GM19328 (cell line): ENCODE results near the gene BSDC1.

Experiments used
- ATAC-seq: cut with Tn5 transposase; IDR thresholded peaks from one replicate; pipeline ENCODE4 v1.9.1; 2021; ENCODE audit warnings: mild to moderate bottlenecking, moderate library complexity; ENCODE audit not compliant: unreplicated experiment

Gene BSDC1

GRCh38 chr1:32338637-32339145 lies 55.5 kb downstream of the BSDC1 start:
- ATAC-seq: no peak

DNA sequence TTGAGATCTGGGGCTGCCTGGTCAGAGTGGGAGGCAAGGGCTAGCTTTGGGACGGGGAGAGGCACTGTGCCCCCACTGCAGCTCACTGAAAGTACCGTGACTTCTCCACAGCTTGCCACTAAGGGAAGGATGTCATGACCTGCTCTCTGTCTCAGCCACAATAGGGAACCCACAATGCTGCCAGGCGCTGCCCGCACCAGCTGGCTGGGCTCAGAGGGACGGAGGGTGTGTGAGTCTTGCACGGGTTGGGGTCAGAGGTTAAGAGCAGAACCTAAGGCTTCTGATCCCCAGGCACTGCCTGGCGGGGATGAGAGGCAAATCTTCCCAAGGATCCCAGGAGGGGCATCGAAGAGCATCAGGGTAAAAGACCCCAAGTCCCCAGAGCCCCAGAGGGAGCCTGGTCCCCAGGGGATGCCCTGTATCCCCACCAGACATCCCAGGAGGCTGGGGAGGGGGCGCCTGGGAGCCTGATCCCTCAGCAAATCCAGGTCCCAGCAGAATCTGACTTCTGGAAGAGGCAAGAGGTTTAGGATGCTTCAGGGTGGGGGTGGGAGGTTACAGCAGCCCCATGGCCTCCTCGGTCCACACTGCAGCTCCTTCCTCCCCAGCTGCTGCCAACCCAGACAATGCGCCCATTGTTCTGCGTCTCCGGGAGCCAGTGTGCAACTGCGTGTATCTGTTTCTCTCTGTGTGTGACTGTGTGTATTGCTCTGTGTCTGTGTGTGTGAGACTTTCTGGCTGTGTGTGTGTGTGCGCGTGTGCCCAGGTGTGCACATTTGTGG lies 56.2 kb downstream of the BSDC1 start:
- ATAC-seq: no peak

DNA sequence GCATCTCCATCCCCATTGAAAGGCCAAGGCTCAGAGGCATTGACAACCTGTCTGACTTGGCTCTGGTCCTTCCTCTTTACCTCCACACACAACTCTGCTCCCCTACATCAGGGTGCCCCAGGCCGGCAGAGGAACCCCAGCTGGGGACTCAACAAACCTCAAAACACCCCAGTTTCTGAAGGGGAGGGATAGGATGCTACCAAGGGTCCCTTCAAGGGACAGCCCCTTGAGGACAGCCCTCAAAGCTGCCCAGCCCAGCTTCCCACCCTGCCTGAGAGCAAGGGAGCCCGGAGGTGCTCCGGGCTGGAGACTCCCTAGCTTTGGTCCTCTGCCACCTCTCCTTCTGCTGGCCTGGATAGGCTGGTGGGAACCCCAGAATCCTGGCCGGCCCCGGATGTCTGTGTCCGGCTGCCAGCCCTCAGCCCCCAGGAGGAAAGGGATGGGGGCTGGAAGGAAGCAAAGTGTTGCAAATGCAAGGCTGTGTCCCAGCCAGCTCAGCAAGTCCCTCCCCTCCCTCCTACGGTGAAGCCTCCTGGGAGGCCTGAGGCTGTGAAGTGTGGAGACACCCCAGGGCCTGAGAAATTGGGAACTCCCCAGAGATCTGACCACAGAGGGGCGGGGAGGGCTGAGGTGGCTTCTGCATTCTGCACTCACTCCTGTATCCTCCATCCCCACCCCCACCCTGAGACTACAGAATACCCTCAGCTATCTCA lies 57.1 kb downstream of the BSDC1 start:
- ATAC-seq: no peak

- ATAC-seq: no peak
Observed at GRCh38 chr1:32336591-32336932, 57.7 kb downstream of the BSDC1 start.

DNA sequence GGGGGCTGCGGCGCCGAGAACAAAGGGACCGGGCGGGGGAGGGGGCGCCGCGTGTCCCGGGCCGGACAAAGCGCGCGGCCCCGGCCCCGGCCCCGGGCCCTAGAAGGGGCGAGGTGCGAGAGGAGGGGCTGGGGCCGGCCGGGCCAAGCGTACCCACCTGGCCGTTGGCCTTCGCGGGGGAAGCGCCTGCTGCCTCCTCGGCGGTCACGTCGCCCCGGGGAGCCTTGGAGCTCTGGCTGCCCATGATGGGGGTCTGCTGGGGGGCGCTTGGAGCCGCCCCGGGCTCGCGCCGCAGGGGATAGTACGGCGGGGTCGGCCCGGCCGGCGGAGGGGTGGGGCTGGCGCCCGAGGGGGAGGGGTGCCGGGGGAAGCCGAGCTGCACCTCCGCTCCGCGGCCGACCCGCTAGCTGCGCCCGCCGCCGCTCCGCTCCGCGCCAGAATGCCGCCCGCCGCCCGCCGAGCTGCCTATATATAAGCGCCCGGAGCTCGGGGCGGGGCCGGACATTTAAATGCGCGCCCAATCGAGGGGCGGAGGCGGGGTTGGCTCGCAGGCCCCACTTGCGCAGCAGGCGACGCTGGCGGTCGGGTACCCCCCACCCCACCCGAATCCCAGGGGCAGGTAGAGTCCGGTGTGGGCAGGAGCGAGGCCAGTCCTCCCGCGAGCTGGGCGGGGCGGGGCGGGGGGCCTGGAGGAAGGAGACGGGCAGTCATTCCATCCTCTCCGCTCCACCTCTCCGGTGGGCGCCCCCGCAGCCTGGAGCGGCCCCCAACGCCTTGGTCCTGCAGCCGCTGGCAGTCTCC lies 58.3 kb downstream of the BSDC1 start, which contains the start of gene MARCKSL1:
TSS of gene MARCKSL1 (minus strand) at position 444 of the 801 bp plus-strand sequence. CDS start at position 244, 200 bp downstream.
- ATAC-seq: peak; percentile 51

DNA sequence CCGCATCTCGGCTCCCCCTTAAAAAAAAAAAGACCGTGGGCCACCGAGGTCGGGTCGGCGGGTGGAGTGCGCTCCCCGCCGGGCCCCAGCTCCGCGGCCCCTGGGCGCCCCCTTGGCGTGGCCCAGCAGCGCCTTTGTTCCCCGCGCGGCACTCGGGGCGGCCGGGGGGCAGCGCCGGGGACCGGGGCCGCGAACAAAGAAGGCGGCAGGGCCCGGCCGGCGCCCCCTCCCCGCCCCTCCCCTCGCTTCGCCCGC lies 58.8 kb downstream of the BSDC1 start:
- no peak for ATAC-seq

DNA sequence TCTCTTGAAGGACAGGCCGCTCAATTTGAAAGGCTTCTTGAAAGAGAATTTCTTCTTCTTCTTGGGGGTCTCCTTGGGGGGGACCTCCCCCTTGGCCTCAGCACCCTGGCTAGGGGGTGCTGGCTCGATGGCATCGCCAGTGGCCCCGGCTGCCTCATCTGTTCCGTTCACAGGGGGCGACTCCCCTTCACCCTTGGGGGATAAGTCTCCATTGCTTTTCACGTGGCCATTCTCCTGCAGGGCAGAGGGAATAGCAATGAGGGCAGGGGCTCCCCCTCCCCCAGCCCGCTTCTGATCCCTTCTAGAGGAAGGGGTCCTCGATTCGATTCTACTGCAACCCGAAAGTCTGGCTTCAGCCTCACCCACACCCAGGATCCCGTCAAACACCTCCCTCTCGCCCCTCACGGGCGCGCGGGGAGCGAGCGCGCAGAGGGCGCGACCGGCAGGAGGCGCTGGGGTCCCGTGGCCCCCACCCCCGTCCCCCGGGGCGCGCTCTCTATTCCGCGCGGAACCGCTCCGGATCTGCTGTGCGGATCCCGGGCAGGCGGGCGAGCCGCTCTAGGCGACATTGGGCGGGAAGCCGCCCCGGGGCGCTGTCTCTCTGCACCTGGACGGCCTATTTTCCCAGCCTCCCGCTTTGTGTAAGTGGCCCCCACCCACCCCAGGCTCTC lies 59.2 kb downstream of the BSDC1 start:
- ATAC-seq: no peak

- no peak for ATAC-seq
Observed at GRCh38 chr1:32334274-32334861, 59.9 kb downstream of the BSDC1 start.

- no peak for ATAC-seq
Observed at GRCh38 chr1:32333251-32333963, 60.8 kb downstream of the BSDC1 start.

DNA sequence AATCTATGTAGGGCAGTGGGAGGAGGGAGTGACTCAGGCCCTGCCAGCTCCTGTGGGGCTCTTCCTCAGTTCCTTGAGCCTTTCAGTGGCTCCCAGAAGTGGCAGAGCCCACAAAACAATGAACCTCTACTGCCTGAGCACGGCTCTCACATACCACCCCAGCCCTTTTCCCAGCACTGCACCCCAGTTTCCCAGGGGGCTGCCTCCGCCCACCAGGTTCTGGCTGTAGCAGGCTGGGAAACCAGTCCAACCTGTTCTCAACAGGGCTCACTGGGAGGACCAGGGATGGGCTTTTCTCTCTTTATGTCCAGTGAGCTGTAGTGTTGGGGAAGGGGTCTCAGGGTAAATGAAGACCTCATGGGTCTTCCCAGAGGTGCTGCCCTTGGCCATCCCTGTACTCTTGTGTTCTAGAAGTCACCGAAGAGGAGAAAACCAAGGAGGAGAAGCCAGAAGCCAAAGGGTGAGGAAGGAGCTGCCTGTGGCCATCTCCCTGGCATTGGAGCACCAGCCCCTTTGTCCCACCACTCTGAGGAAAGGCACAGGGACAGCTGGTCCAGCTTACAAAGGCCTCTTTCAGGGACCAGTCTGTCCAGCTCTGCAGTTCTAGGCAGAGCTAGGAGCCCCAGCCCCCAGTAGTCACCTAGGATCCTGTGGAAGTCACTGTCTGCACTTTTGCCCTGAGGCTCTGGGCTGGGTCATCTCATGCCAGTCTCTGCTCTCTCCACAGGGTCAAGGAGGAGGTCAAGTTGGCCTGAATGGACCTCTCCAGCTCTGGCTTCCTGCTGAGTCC lies 61.8 kb downstream of the BSDC1 start:
- ATAC-seq: no peak

DNA sequence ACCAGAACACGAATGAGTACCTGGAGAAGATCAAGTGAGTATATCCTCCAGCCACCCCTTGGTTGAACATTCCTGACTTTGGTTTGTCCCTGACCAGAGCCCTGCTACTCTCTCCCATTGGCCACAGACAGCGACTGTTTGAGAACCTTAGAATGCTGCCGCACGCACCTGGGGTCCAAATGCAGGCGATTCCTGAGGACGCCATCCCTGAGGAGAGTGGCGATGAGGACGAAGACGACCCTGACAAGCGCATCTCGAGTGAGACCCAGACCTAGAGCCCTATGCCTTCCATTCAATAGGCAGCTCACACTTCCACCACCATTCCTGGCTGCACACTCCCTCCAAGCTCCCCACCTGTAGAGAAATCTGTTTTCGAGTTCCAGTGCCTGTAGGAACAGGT lies 62.7 kb downstream of the BSDC1 start:
- no peak for ATAC-seq

GRCh38 chr1:32330558-32331151 lies 63.6 kb downstream of the BSDC1 start:
- ATAC-seq: no peak

- ATAC-seq: no peak
Observed at GRCh38 chr1:32329931-32330466, 64.2 kb downstream of the BSDC1 start.

DNA sequence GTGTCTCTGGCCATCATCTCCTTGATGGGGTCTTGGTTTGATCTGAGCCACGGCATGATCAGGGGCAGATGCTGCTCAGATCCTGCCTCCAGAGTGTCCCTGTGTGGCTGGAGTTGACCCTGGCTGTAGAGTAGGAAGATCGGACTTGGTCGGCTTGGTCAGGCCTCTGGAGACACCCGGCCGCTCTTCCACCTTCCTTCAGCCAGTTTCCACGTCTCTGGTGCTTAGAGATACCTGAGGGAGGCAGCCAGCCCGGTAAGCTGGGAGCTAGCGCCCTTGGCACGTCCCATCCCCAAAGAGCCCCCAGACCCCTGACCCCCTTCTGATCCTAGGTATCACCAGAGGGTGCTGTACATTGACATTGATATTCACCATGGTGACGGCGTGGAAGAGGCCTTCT lies 67.0 kb downstream of the BSDC1 start:
- ATAC-seq: no peak

GRCh38 chr1:32321712-32322291 lies 72.4 kb downstream of the BSDC1 start:
- ATAC-seq: no peak

GRCh38 chr1:32318127-32318869 lies 75.9 kb downstream of the BSDC1 start:
- no peak for ATAC-seq

DNA sequence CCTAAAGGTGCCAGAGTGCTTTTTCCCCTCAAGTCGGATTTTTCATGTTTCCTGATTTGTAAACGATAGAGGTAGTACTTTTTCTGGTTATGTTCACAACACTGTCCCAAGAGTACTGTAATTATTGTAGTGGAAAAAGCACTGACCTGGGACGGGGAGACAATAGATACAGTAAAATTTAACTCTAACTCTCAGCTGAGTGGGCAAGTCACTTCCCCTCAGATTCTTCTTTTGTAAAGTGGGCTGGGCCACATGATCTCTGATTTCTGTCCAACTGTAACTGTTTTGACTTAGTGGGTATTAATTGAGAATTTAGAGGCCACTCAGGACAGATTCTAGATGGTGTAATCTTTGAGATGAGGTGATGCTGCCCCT lies 77.4 kb downstream of the BSDC1 start:
- ATAC-seq: no peak
